Measurements from ENCODE around the gene PTTG1. TPM values are rescaled to one million over a fixed set of nuclear protein-coding genes. Genes with fewer than 3 reads are reported as not detected.
"Not testable (repeated sequence)": the region's sequence is repeated elsewhere in the genome, so short reads cannot be mapped to it uniquely, and the experiment has no call there.

Gene PTTG1
- total RNA-seq, 1 experiment from 2014 or later: 99.1 TPM

DNA sequence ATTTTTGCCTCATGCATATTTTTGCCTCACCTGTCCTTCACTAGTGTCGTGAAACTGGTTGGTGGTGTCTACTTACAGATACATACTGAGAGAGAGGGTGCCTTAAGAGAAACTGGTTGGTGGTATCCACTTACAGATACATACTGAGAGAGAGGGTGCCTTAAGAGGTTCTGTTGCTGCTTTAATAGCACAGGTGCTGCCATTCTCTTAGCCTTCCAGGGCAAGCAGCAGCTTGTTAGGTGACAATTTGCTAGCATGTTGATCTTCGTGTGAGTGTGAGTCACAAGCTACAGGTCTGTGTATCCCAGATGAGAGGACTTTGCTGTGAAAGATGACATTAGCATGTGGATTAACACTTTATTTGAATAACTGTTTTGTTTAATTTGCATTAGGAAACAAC lies 1.4 kb downstream of the PTTG1 start:
- peak; percentile 16 for DNase-seq (ENCODE audit: low spot score)

DNA sequence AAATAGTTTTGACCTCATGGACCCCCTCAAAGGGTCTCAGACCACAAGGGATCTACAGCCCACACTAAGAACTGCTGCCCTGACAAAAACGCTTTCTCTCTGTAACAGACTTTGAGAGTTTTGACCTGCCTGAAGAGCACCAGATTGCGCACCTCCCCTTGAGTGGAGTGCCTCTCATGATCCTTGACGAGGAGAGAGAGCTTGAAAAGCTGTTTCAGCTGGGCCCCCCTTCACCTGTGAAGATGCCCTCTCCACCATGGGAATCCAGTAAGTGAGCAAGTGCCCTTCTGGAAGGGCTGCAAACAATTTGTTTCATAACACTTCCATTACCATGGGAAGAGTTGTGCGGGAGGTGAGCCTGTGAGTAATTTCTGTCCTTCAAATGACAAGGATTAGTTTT lies 6.0 kb downstream of the PTTG1 start:
- no peak for DNase-seq (ENCODE audit: low spot score)

DNA sequence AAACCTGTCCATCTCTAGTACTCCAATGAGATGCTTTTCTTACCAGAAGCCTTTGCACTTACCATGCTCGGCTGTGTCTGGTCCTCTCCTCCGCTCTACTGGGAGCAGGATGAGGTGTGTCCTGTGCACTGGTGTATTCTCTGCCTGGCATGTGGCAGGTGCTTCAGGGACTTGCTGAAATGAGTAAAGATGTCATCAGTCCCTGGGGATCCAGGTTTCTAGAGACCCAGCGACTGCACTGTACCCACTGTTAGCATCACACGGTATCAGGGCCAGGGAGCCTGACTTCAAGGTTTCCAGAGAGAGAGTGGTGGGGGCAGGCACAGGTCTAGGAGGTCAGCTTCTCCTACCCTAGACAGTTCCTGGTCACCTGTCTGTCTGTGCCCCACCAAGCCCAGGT lies 10.5 kb downstream of the PTTG1 start:
- DNase-seq (ENCODE audit: low spot score): no peak

DNA sequence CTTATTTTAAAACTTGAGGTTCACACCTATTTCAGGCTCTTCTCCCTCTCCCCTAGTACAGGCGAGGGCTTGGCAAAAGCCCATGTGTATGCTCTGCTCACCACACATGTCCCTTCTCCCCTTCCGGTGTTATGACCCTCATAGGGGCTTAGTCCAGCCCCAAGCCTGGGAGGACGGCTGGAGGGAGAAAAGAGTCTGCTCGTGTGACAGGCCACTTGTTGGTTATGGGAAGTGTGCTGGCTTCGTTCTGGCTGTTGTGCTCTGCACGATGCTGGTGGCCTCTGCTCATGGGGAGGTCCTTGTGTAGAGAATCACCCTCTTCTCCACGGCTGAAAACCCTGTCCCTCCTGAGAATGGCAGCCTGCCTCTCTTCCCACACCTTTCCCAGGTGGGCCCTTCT lies 11.1 kb downstream of the PTTG1 start:
- no peak for DNase-seq (ENCODE audit: low spot score)

DNA sequence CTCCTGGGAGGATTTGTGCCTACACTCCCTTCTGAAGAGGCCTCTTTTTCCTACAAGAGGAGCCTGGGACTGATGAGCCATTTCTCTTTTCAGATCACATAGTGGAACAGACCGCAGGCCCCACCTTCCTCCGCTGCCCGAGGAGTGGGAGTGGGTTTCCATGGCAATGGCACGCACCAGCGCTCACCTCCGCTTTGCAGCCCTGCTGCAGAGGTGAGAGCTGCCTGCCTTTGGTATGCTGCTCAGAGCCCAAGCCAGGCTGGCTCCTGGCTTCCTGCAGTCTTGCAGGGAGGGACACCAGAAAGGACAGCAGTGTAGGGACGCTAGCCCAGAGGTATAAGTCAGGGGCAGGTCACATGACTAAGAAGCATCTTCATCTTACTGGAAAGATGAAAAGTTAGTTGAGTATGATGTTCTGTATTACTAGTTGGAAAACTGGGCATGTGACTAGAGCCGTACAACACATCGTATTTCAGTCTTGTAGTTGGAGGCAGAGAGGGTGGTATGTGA lies 12.4 kb downstream of the PTTG1 start:
- no peak for DNase-seq (ENCODE audit: low spot score)

DNA sequence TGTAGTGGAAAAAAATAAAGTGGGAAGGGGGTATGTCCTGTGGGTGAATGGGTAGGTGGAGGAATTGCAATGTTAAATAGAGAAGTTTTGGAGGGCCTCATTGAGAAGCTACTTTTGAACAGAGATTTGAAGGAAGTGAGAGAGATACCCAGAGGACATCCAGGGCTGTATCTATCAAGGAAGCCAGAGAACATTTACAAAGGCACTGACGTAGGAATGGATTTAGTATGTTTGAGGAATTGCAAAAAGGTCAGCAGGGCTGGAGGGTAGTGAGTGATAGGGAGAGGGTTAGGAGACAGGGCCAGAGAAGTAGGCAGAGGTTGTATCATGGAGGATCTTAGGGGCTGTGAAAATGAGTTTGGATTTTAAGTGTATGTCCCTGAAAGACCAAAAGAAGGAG lies 13.9 kb downstream of the PTTG1 start:
- no peak for DNase-seq (ENCODE audit: low spot score)

DNA sequence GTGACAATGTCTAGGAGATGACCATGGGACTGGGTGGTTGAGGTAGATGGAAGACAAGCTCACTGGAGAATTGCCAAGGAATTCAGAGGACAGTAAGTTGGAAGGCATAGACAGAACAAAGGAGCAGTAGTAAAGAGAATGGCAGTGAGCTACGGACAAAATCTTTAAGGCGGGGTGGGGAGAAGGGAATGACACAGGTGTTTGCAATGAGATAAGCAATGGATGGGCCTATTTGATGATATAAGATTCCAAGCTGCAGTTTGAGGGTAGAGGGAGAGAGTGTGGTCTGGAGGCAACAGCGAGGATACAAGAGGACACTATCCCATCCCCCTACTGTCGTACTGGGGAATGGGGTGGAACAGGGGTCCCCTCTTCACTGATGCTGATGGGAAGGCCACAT lies 14.4 kb downstream of the PTTG1 start:
- no peak for DNase-seq (ENCODE audit: low spot score)

DNA sequence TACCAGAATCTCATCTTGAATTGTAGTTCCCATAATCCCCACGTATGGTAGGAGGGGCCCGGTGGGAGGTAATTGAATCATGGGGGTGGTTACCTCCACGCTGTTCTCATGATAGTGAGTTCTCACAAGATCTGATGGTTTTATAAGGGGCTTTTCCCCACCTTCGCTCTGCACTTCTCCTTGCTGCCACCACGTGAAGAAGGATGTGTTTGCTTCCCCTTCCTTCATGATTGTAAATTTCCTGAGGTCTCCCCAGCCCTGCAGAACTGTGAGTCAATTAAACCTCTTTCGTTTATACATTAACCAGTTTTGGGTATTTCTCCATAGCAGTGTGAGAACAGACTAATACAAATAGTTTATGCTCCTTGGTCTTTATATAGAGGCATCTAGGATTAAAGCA lies 15.0 kb downstream of the PTTG1 start:
- DNase-seq (ENCODE audit: low spot score): not testable (repeated sequence)

DNA sequence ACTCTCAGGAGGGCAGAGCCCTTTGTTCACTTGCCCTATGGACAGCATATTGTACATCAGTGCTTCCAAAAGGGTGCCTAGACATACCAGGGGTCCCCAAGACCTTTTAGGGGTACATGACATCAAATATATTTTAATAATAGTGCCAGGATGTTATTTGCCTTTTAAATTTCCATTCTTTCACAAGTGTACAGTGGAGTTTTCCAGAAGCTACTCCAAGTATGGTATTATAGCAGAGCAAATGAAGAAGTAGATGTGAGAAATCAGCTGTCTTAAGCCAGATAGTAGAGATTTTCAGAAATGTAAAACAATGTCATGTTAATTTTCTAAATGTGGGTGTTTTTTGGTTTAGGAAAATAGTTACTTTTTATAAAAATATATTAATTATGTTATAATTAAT lies 15.6 kb downstream of the PTTG1 start:
- no peak for DNase-seq (ENCODE audit: low spot score)

DNA sequence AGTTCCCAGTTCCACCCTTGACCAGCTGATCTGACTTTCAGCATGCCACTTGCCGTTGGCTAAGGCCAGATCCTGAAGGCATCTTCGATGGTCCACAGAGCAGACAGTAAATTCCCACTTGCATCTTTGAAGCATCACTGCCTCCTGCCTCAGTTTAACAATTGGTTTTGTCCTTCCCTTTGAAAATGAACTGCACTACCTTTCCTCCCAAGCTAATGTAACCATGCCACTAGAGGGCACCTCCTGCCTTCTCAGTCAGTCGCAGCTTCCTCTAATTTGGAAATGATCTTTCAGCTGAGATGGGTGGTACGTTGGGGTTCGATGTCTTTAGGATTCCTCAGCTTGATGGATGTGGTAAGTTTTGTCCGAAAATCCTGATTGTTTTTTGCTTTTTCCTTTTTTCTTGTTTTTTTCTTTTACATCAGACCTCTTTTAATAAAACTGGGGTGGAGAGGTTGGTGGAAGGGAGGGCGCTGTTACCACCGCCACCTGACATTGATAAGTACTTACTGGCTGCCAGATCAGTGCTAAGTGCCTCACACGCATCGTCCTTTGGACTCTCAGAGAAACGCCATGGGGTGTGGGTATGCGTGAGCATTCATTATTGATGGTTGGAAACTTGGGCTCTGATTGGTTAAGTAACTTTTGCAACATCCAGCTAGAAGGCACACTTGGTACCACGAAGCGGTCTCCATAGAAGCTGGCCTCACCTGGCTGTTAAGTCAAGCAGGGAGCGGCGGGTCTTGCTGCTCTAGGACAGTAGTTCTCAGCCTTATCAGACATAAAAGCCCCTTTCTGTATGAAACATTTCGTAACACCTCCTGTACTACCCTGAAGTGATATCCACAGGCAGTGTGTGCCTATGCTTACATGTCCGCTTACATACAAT lies 16.9 kb downstream of the PTTG1 start:
- peak; percentile 48 for DNase-seq (ENCODE audit: low spot score)

DNA sequence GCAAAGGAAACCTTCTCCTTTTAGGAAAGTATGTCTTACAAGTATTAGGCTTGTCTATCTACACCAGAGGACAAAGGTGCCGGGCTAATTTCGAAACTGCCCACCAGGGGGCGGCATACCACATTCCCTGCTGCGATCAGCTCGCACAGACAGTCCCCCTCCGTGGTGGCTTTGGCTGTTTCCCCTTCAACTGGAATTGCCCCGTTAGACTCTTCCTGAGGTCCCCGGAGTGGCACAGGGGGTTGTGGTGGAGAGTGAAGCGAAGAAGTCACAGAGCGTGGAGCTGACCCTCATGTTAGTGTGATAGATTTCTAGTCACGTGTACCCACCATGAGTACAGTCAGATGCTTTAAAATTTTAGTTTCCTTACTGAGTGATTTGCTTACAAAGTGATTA lies 17.5 kb downstream of the PTTG1 start:
- DNase-seq (ENCODE audit: low spot score): peak; percentile 88

DNA sequence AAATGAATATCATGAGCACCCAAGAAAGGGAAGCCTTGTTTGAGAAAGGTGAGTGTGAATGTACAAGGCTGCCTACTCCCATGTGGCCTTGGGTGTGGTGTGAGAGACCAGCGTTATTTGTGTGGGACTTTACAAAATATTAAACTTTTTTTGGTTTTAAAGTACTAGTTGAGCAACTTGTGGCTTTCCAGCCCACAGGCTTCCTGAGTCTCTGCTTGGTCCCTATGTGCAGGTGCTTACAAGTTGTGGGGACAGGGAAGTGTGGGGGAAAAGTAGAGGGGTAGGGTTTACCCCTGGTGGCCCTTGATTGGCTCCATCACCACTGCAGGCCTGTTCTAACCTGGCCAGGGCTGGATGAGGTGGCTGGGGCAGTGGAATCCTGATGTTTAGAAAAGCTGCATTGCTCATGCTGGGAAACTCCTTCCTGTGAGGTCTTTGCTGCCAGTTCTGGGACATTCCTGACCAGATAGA lies 19.7 kb downstream of the PTTG1 start:
- DNase-seq (ENCODE audit: low spot score): no peak

DNA sequence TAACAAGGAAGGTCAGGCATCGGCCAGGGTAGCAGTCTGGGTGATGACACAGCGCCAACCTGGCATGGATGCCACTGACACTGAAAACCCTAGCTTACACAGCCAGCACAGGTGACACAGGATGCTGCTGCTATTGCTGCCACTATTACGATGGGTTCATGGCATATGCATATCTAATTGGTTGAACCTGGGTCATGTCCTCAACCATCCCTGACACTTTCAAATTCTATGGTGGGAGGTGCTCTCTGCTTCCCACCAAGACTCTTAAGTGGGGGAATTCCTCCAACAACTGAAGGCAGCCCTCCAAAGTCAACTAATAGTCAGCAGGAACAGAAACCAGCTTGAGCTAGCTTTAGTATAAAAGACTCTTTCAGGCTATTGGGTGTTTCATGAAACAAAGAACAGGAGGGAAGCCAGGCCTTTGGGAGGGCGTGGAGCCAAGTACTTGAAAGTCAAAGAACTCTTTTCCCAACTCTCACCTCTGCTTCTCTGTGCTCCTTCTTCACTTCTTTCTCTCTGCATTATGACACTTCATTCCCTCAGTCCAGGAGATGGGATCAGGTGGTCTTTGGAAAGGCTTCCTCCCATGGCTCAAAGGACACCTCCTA lies 21.3 kb downstream of the PTTG1 start:
- DNase-seq (ENCODE audit: low spot score): no peak

DNA sequence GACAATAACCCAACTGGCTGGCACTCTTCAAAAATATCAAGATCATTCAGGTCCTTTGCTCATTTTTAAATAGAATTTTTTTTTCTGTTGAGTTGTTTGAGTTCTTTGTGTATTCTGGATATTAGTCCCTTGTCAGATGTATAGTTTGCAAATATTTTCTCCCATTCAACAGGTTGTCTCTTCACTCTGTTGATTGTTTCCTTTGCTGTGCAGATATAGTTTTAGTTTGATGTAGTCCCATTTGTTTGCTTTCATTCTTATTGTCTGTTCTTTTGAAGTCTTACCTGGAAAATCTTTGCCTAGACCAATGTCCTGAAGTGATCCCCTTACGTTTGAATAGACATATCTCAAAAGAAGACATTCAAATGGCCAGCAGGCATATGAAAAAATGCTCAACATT lies 22.8 kb downstream of the PTTG1 start:
- no peak for DNase-seq (ENCODE audit: low spot score)

DNA sequence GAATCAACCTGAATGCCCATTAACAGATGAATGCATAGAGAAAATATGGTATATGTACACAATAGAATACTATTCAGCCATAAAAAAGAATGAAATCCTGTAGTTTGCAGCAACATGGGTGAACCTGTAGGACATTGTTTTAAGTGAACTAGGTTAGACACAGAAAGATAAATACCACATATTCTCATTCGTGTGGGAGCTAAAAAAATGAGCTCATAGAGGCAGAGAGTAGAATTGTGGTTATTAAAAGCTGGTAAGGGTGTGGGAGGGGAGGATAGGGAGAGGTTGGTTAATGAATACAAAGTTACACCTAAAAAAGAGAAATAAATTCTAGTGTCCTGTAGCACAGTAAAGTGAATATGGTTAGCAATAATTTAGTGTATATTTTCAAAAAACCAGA lies 23.5 kb downstream of the PTTG1 start:
- no peak for DNase-seq (ENCODE audit: low spot score)

DNA sequence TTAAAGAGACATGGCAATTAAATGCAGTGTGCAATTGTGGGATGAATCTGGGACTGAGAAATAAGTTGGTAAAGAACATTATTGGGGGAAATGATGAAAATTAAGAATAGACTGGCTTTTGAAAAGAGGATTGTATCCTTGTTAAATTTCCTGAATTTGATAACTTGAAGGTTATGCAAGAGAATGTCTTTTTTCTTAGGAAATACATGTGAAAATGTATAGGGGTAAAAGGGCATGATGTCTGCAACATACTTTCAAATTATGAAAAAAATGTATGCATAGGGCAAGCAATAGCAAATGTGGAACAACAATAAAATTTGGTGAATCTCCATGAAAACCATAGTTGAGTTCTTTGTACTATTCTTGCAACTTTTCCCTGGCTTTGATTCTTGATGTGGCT lies 24.1 kb downstream of the PTTG1 start:
- DNase-seq (ENCODE audit: low spot score): no peak

DNA sequence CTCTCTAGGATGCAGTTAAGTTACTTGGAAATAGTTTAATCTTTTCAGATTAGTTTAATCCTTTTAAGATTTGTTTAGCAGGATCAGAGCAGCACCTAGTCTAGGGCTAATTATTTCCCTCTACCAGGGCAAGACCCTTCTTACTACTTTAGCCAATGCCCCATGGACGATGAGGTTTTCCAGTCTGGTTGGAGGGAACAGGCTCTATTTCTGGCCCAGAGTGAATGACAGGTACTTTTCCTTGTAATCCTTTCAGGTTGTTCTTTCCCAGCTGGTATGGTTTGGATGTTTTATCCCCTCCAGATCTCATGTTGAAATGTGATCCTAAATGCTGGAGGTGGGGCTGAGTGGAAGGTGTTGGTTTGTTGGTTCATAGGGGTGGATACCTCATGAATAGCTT lies 27.2 kb downstream of the PTTG1 start:
- no peak for DNase-seq (ENCODE audit: low spot score)

DNA sequence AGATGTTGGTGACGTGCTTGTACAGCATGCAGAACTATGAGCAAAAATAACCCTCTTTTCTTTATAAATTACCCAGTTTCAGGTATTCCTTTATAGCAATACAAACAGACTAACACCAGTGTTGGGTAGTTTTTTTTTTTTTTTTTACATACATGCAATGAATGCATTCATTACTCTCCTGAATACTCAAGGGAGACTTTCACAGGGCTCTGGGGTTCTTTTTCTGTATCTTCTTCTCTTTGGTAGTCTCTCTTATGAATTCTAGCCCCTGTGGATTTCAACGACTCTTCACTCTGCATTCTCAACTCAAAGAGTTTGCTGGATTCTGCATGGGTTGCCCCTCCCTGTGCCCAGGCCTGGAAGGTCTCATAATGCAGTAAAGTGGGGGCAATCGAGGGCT lies 27.8 kb downstream of the PTTG1 start:
- DNase-seq (ENCODE audit: low spot score): no peak

DNA sequence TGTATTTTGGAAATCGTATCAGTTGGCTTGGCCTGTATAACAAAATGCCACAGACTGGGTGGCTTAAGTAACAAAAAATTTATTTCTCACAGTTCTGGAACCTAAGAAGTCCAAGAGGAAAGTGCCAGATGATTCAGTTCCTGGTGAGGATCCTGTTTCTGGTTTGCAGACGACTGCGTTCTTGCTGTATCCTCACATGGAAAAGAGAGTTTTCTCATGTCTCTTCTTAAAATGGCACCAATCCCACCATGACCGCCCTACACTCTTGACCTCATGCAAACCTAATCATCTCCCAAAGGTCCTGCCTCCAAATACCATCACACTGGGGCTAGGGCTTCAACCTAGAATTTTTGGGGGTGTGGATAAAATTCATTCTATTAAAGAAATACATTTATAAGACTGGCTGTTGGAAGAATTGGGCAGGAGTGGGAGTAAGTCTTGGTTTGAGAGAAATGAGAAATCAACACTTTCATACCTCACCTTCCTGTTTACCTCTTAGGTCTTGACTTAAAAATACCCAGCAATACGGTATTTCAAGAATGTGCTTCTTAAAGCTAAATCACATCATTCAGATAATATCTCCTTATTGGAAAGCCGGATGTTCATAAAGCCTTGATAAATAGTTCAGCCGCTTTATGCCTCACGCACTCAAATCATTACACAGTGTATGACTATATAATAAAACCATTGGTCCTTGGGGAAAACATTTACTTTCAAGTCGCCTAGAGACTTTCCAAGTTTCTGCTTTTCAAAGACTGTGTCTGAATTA lies 28.7 kb downstream of the PTTG1 start:
- no peak for DNase-seq (ENCODE audit: low spot score)

DNA sequence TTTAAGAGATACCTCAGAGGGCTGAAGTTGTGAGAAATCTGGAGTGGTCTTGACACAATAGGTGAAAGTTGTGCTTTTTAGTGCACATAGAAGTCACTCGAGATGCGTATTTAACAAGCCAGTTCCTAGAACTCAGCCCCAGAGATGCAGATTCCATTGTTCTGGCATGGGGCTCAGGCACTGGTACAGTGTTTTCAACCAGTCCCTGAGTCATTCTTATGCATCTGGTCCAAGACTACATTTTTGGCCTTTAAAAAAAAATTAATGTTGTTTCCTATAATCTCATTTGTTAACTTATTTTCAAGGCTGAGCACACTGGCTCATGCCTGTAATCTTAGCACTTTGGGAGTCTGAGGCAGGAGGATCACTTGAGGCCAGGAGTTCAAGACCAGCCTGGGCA lies 29.6 kb downstream of the PTTG1 start:
- no peak for DNase-seq (ENCODE audit: low spot score)

DNA sequence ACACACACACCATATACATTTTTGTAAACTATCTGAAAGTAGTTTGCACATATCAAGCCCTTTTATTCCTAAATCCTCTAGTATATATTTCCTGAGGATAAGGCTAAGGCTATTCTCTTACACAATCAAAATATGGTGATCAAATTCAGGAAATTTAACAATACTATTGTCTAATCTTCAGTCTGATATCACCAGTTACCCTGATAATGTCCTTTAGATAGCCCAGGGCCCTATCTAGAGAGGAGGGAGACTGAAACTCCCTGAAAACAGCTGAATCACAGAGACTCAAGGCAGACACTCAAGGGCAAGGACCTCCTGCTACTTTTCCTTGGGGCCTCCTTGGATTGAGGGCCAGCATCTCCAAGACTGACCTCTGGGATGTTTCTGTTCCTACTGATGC lies 30.4 kb downstream of the PTTG1 start:
- DNase-seq (ENCODE audit: low spot score): no peak

DNA sequence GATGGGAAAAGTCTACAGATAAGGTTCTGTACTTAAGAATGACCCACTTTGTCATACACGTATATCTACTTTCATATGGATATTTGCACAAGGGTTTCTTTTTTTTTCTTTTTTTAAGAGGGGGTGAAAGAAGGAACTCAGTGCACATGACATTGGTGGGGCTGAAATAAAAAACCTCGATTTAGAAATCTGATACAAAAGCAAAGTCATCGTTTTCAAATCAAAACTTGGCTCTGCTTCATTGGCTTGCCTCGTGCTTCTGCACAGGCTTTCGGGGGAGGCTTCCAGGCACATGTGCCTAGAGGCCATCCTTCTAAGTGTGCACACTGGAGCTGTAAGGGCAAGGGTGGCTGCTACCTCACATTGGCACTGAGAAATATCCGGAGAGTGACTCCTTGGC lies 31.1 kb downstream of the PTTG1 start:
- DNase-seq (ENCODE audit: low spot score): no peak

Data from HT-29 (cell line).